Progenitor cell of endocrine pancreas (in vitro differentiated cells): ENCODE data around the gene OR1E2. TPM values are rescaled to one million over a fixed set of nuclear protein-coding genes. Genes with fewer than 3 reads are reported as not detected.
A peak's percentile ranks its signal among the peaks of the same experiment; 100 is the strongest.

Experiments used
- DNase-seq: peaks from one replicate; pipeline ENCODE4 v3.0.0; 2021; ENCODE audit warnings: low spot score; ENCODE audit not compliant: unreplicated experiment
- H3K27ac Mint-ChIP-seq: 2 replicates; pipeline ENCODE4 v1.8.0; 2021; ENCODE audit warnings: mild to moderate bottlenecking, moderate library complexity, mixed read lengths
- H3K27me3 Mint-ChIP-seq: 2 replicates; pipeline ENCODE4 v1.8.0; 2021; ENCODE audit warnings: mixed read lengths
- H3K36me3 Mint-ChIP-seq: 2 replicates; pipeline ENCODE4 v1.8.0; 2022; ENCODE audit warnings: mixed read lengths; ENCODE audit not compliant: insufficient read depth
- H3K4me1 Mint-ChIP-seq: 2 replicates; pipeline ENCODE4 v1.8.0; 2021; ENCODE audit warnings: low read depth, mixed read lengths
- H3K4me3 Mint-ChIP-seq: 2 replicates; pipeline ENCODE4 v1.8.0; 2021; ENCODE audit warnings: low read depth, mild to moderate bottlenecking, moderate library complexity, mixed read lengths
- H3K9me3 Mint-ChIP-seq: 2 replicates; pipeline ENCODE4 v1.8.0; 2021; ENCODE audit warnings: low read depth, mixed read lengths
- total RNA-seq: library from RNA; stranded (reverse); gene quantifications from 2 replicates; pipeline ENCODE4 v1.2.1, GENCODE V29; 2021
- TF ChIP-seq, protein P1 (sequence below): fragments of 200-600 bp; sonication (generic); IDR thresholded peaks from one replicate; pipeline ENCODE4 v1.5.0; 2021; ENCODE audit warnings: antibody characterized with exemption, mild to moderate bottlenecking; ENCODE audit not compliant: unreplicated experiment

The OR1E2 gene
- total RNA-seq, 1 donor from 2014 or later, result not detected

- Mint-ChIP-seq H3K27me3 (no peaks in the 10 kb centered on the region), H3K9me3 (peaks cover 40% of the 10 kb centered on the region), H3K36me3 (peaks cover 5% of the 10 kb centered on the region), H3K4me3 (no peak overlapping the region), H3K27ac (no peak overlapping the region), H3K4me1 (no peaks in the 10 kb centered on the region)
- no peak for DNase-seq
- TF ChIP-seq, protein P1, sequence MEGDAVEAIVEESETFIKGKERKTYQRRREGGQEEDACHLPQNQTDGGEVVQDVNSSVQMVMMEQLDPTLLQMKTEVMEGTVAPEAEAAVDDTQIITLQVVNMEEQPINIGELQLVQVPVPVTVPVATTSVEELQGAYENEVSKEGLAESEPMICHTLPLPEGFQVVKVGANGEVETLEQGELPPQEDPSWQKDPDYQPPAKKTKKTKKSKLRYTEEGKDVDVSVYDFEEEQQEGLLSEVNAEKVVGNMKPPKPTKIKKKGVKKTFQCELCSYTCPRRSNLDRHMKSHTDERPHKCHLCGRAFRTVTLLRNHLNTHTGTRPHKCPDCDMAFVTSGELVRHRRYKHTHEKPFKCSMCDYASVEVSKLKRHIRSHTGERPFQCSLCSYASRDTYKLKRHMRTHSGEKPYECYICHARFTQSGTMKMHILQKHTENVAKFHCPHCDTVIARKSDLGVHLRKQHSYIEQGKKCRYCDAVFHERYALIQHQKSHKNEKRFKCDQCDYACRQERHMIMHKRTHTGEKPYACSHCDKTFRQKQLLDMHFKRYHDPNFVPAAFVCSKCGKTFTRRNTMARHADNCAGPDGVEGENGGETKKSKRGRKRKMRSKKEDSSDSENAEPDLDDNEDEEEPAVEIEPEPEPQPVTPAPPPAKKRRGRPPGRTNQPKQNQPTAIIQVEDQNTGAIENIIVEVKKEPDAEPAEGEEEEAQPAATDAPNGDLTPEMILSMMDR, result no peak
Observed at GRCh38 chr17:3389791-3390190, 43.9 kb downstream of the OR1E2 start.

DNA sequence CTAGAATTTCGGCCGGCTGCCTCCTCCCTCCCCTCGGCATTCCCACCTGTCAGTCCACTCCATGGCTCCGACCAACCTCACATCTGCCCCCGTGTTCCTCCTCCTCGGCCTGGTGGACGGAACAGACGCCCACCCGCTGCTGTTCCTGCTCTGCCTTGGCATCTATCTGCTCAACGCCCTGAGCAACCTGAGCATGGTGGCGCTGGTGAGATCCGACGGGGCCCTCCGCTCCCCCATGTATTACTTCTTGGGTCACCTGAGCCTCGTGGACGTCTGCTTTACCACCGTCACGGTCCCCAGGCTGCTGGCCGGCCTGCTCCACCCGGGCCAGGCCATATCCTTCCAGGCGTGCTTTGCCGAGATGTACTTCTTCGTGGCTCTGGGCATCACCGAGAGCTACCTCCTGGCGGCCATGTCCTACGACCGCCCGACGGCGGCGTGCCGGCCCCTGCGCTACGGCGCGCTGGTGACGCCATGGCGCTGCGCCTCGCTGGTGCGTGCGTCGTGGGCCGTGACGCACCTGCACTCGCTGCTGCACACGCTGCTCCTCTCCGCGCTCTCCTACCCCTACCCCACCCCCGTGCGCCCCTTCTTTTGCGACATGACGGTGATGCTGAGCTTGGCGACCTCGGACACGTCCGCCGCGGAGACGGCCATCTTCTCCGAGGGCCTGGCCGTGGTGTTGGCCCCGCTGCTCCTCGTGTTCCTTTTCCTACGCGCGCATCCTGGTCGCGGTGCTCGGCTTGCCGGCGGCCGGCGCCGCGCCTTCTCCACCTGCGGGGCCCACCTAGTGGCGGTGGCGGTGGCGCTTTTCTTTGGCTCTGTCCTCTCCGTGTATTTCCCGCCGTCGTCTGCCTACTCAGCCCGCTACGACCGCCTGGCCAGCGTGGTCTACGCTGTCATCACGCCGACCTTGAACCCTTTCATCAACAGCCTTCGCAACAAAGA lies 47.5 kb downstream of the OR1E2 start, which contains the start of gene OR3A2:
OR3A2 (minus strand) TSS at position 440 of the 948 bp plus-strand sequence.
- Mint-ChIP-seq H3K27ac (peak within 1 kb of the TSS; percentile 49), H3K4me3 (no peak within 1 kb of the TSS), H3K27me3 (no peaks in the 10 kb centered on the region), H3K9me3 (peaks cover 46% of the 10 kb centered on the region), H3K4me1 (no peaks in the 10 kb centered on the region), H3K36me3 (peaks cover 1% of the 10 kb centered on the region)
- TF ChIP-seq, protein P1, result no peak
- DNase-seq, result no peak

Other genes starting within 250 kb of the OR1E2 start
- not detected in 2 replicates for gene OR1A2, start 236.3 kb downstream of the OR1E2 start, total RNA-seq
- not detected in 2 replicates for gene OR1A1, start 226.2 kb downstream of the OR1E2 start, total RNA-seq
- gene OR3A1, start 135.5 kb downstream of the OR1E2 start, total RNA-seq, result not detected in 2 replicates
- not detected in 2 replicates for gene OR3A2, start 47.5 kb downstream of the OR1E2 start, total RNA-seq
- not detected in 2 replicates for gene OR1E1, start 35.4 kb downstream of the OR1E2 start, total RNA-seq
- not detected in 2 replicates for gene OR3A3, start 22.5 kb downstream of the OR1E2 start, total RNA-seq
- not detected in 2 replicates for gene SPATA22, start 38.0 kb upstream of the OR1E2 start, total RNA-seq
- gene ASPA, start 42.2 kb upstream of the OR1E2 start, total RNA-seq, result not detected in 2 replicates
- gene TRPV3, start 124.0 kb upstream of the OR1E2 start, total RNA-seq, result 1.6 and 2.7 TPM in 2 replicates
- gene TRPV1, start 175.6 kb upstream of the OR1E2 start, total RNA-seq, result 11.9 and 12.5 TPM in 2 replicates
- 19.2 and 22.0 TPM in 2 replicates for gene SHPK, start 202.4 kb upstream of the OR1E2 start, total RNA-seq
- 16.4 and 16.5 TPM in 2 replicates for gene CTNS, start 202.9 kb upstream of the OR1E2 start, total RNA-seq
- gene TAX1BP3, start 234.7 kb upstream of the OR1E2 start, total RNA-seq, result 81.3 and 93.8 TPM in 2 replicates
- gene EMC6, start 235.0 kb upstream of the OR1E2 start, total RNA-seq, result 40.0 and 42.8 TPM in 2 replicates